Neural cell (in vitro differentiated cells): ENCODE measurements around the gene WIPF2.

Experiments used
- CTCF ChIP-seq: fragments of 450-650 bp; IDR thresholded peaks from 2 replicates; pipeline ENCODE4 v1.5.1; 2014; ENCODE audit warnings: antibody characterized with exemption, mild to moderate bottlenecking, moderate library complexity; ENCODE audit not compliant: poor library complexity, severe bottlenecking
- EP300 ChIP-seq: fragments of 450-650 bp; conservative IDR thresholded peaks from 2 replicates; pipeline ENCODE4 v1.6.1; 2014; ENCODE audit warnings: antibody characterized with exemption, mild to moderate bottlenecking, moderate library complexity; ENCODE audit not compliant: poor library complexity, severe bottlenecking
- EZH2 ChIP-seq: fragments of 200-600, 300-800 bp; shearing (Covaris generic), sonication (generic); IDR thresholded peaks from 2 replicates; pipeline ENCODE4 v1.6.1; 2014; ENCODE audit warnings: antibody characterized with exemption, low read length, borderline replicate concordance, mild to moderate bottlenecking; ENCODE audit not compliant: insufficient read depth, poor library complexity, severe bottlenecking
- MXI1 ChIP-seq: fragments of 450-650 bp; conservative IDR thresholded peaks from 2 replicates; pipeline ENCODE4 v1.6.1; 2014; ENCODE audit warnings: antibody characterized with exemption, mild to moderate bottlenecking; ENCODE audit not compliant: poor library complexity, severe bottlenecking
- POLR2AphosphoS5 ChIP-seq: IDR thresholded peaks from 2 replicates; pipeline ENCODE4 v1.6.1; 2012
- TAF1 ChIP-seq: IDR thresholded peaks from 2 replicates; pipeline ENCODE4 v1.6.1; 2012; ENCODE audit warnings: low read depth

- TF ChIP-seq CTCF (no peak), MXI1 (no peak), EP300 (no peak), EZH2 (no peak), TAF1 (no peak), POLR2AphosphoS5 (no peak)
These were observed 30.4 kb upstream of the WIPF2 start for GRCh38 chr17:40188694-40189093.
